NCI-H510A treated with DMSO at 0.1 percent for 48 hours (cell line): ENCODE measurements around the gene CNOT3.
"Not testable (repeated sequence)": the region's sequence is repeated elsewhere in the genome, so short reads cannot be mapped to it uniquely, and the experiment has no call there.

Source experiments
- DNase-seq: peaks from one replicate; lab custom pipeline; 2025; lab: John Stamatoyannopoulos, UW

The CNOT3 gene

DNA sequence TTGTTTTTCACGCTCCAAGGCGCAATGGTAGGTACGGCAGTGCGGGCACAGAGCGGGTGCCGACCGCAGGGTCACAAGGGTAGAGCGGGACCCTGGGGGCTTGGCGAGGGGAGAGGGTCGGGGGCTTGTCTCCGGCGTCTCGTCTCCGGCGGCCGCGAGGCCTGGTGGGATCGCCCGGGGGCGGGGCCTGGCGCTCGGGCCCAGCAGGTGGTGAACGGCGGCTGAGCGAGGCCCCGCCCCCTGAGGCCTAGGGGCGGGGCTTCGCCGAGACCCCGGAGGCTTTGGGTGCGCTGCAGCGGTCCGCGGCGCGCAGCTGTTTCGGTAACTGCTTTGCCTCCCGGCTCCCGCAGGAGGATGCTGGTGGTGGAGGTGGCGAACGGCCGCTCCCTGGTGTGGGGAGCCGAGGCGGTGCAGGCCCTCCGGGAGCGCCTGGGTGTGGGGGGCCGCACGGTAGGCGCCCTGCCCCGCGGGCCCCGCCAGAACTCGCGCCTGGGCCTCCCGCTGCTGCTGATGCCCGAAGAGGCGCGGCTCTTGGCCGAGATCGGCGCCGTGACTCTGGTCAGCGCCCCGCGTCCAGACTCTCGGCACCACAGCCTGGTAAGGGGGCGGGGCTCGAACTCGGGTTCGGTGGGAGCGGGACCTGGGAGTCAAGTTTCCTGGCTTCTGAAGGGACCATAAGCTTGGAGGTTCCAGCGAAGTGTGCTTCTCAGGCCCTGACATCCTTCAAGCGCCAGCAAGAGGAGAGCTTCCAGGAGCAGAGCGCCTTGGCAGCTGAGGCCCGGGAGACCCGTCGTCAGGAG lies 53.6 kb downstream of the CNOT3 start, which contains the start of gene TSEN34:
Gene TSEN34 (plus strand): TSS at position 298 of the 800 bp plus-strand sequence. CDS start 57 bp downstream, at position 355.
- peak; percentile 69 for DNase-seq

DNA sequence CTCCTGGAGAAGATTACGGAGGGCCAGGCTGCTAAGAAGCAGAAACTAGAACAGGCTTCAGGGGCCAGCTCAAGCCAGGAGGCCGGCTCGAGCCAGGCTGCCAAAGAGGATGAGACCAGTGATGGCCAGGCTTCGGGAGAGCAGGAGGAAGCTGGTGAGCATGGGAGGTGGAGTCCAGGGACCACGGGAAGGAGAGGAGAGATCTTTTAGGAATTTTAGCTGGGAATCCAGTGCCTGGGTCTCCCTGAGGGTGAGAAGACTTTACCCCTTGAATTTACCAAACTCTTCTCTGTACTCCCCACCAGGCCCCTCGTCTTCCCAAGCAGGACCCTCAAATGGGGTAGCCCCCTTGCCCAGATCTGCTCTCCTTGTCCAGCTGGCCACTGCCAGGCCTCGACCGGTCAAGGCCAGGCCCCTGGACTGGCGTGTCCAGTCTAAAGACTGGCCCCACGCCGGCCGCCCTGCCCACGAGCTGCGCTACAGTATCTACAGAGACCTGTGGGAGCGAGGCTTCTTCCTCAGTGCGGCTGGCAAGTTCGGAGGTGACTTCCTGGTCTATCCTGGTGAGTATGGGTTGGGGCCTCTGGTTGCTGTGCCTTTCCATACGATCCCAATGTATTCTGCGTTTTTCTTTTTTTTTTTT lies 54.4 kb downstream of the CNOT3 start:
- no peak for DNase-seq

DNA sequence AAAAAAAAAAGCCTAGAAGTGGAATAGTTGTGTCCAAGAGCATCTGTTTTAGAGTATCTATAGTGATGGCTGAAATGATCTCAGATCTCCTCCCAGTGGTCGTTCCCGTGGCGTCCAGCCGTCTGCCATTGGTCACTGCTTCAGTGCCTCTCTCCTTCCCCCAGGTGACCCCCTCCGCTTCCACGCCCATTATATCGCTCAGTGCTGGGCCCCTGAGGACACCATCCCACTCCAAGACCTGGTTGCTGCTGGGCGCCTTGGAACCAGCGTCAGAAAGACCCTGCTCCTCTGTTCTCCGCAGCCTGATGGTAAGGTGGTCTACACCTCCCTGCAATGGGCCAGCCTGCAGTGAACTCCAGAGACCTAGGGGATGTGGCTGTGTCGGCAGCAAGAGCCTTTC lies 55.4 kb downstream of the CNOT3 start:
- DNase-seq = no peak

DNA sequence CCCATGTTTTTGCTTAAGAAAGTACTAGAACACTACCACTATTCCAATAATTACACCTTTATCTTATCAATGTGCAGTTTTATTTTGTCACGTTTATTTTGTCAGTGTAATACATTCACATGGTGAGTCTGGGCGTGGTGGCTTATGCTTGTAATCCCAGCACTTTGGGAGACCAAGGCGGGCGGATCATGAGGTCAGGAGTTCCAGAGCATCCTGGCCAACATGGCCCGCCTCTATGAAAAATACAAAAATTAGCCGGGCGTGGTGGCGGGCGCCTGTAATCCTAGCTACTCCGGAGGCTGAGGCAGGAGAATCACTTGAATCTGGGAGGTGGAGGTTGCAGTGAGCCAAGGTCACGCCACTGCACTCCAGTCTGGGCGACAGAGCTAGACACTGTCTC lies 56.9 kb downstream of the CNOT3 start:
- not testable (repeated sequence) for DNase-seq

DNA sequence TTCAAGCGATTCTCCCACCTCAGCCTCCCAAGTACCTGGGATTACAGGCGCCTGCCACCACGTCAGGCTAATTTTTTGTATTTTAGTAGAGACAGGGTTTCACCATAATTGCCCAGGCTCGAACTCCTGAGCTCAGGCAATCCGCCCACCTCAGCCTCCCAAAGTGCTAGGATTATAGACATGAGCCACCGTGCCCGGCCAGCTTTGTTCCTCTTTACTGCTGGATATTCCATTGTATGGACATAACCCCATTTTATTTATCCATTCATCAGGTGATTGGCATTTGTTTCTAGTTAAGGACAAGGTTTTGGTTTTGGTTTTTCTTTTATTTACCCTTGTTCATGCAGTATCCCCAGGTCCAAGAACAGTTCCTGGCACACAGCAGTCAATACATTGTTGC lies 59.0 kb downstream of the CNOT3 start:
- DNase-seq = no peak

DNA sequence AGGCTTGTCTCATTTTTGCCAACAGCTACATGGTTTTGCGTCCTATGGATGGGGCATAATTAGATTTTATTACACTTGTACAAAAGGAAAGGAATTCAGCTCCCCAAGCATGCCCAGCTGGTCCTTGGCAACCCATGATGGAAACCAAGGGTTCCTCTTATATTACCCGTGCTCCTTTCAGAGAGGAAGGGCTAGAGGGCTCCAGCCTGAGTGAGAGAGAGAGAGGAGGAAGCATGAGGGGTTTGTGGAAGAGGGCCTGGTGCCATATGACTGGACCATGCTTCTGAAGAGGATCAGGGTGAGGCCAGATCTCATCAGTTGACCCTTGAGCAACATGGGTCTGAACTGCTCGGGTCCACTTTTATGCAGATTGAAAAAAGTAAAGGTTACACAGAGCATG lies 59.6 kb downstream of the CNOT3 start:
- DNase-seq = no peak

DNA sequence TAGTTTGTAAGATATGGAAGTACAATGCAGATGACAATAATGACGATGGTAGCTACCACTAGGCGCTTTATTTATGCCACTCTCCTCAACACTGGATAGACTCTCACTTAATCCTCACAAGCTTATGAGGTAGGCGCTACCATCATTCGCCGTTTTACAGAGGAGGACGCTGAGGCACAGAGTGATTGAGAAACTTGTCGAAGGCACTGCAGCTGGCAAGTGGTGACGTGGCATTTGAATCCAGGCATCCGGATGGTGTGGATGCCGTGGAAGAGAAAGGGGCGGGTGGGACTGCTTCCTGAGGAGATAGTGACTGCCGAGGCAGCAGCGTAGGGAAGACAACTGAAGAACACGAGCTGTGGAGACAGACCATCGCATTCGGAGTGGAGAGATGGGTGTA lies 61.8 kb downstream of the CNOT3 start:
- DNase-seq = no peak

DNA sequence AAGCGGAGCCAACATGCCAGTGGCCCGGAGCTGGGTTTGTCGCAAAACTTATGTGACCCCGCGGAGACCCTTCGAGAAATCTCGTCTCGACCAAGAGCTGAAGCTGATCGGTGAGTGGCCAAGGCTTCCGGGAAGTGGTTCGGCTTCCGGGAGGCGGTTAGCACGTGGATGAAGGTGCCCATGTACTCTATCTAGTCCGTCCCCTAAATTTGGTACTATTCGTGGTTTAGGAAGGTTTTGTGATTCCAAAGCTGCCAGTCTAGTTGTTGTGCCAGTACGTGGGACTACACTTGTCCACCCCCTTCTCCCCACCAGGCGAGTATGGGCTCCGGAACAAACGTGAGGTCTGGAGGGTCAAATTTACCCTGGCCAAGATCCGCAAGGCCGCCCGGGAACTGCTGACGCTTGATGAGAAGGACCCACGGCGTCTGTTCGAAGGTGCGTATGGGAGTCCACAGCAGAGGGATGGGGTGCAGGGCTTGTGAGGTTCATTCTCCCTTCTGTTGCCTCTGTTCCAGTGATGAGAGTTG lies 63.7 kb downstream of the CNOT3 start:
- no peak for DNase-seq

DNA sequence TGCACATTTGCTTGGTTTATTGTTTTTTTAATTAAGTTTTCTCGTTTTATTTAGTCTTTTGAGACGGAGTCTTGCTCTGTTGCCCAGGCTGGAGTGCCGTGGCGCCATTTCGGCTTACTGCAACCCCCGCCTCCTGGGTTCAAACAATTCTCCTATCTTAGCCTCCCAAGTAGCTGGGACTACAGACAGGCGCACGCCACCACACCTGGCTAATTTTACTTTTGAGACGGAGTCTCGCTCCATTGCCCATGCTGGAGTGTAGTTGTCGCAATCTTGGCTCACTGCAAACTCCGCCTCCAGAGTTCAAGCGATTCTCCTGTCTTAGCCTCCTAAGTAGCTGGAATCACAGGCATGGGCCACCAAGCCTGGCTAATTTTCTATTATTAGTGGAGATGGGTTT lies 64.4 kb downstream of the CNOT3 start:
- no peak for DNase-seq

DNA sequence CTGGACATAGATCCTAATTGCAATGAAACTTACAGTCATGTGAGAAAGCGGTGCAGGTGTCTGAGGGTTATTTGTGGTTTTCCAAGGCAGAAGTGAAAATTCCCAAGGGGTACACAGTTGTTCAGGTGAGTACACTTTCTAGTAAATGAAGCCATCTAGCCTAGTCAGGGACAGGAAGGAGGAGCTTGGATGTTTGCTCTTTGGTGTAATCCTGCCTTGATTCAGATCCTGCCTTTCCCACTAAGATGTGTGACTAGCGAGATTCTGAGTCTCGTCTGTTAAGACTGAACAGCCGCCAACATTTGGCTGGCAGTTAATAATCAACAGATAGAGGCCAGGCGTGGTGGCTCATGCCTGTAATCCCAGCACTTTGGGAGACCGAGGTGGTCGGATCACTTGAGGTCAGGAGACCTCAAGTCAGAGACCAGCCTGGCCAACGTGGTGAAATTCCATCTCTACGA lies 65.6 kb downstream of the CNOT3 start:
- no peak for DNase-seq

DNA sequence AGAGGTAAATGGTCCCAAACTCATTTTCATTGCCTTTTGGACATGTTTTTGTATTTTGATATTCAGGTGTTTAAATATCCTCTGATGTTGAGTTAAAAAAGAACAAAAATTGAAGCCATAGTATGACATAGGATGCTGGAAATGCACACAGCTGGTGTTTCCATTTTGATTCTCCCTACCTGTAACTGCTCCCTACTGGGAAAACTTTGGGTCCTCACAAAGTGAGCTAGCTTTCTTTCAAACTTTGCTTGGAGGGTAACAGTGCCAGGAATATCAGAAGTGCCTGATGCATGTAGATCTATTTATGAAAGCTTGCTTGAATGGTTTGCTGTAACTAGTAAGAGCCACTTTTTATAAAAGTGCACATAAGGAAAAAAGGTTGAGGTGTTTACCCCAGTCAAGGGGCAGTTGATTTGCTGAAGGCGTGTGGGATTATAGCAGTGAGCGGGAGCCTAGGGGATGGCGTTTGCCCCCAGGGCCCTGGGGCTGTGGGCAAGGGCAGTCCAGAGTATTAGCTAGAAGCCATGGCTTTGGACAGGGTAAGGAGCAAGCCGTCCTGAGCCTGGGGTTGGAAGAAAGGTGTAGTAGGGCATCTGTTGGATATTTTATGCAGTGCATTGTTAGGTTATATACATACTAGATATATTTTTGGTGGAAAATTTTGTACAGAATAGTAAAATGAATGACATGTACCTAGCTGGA lies 67.4 kb downstream of the CNOT3 start:
- no peak for DNase-seq
